HG02840 (cell line): Measurements from ENCODE around the gene KTI12.

Experiments used
- ATAC-seq: cut with Tn5 transposase; IDR thresholded peaks from one replicate; pipeline ENCODE4 v1.9.1; 2021; ENCODE audit warnings: mild to moderate bottlenecking, moderate library complexity, moderate number of reproducible peaks; ENCODE audit not compliant: unreplicated experiment, low FRiP score

Gene KTI12

DNA sequence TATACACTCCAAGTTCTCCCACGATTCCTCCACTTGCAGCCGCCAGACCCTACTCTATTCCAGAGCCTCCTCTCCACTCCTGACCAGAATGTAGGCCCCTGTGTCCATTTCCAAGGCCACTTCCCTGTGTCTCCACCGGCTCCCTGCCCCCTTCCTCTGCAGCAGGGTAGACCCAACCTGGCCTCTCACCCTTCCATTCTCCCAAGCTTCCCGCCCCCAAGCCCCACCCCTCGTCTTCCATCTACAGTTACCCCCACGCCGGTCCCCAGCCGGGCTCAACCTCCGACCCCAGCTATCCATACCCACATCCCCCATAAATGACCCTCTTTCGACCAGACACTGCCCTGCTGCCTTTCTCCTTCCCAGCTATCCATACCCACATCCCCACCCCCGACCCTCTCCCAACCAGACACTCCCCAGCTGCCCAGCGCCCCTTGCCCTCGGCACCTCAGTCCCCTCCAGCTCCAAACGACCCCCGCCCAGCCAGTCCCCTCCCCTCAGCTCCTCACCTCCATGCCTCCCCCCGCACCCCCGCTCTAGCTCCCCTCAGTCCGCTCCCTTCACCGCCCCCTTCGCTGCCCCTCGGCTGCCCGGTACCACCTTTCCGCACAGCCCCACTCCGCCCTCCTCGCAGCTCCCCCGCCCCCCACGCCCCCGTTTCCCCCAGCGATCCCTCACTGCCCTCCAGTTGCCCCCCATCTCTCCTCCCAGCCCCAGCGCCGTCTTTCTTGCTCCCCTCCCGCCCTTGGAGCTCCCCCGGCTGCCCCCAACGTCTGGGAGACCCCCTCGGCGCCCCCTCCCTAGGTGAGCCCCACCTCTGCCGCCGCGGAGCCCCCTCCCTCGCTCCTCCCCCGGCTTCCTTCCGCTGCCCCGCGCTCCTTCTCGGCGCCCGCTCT lies 43.8 kb downstream of the KTI12 start:
- no peak for ATAC-seq

DNA sequence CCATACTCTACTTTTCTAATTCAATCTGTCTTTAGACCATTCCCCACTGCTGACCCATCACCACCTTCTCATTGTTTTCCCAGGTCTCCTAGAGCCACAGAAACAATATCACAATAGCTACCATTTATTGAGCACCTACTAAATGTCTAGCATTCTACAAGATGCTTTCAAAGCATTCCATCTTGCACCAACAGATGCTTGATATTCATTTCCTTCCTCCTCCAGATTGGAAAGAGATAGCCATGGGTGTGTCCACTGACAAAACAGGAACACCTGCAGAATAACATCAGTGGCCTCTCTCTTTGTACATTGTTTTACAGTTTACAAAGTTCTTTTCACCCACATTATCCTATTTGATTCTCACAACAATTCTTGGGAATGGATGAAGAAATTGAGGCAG lies 45.4 kb downstream of the KTI12 start:
- ATAC-seq = no peak

DNA sequence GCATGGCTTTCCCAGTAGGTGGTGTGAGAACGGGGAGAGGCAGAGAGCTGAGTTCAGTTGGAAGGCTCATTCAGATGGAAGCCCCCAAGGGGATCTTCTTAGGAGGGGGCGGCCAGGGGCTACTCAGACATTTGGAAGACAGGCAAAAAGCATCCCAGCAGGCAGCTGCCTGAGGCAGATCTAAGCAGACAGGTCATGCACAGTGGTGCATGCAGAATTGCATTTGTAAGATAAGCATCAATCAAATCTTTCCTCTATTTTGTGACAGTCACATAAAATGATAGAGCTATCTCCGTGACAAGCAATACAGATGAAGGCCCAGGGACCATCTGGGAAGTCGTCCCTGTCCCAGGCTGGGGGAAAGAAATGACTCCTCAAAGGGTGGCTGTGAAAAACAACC lies 46.9 kb downstream of the KTI12 start:
- ATAC-seq = no peak

DNA sequence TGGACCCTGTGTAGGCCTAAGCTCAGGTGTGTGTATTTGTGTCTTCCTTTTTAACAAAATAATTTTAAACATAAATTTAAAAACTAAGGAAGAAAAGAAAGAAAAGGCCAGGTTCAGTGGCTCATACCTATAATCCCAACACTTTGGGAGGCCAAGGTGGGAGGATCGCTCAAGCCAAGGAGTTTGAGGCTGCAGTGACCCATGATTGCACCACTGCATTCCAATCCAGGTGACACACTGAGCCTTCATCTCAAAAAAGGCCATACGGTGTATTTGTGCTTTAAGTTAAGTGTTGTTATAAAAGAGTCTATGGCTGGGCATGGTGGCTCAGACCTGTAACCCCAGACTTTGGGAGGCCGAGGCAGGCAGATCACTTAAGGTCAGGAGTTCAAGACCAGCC lies 51.4 kb downstream of the KTI12 start:
- no peak for ATAC-seq
